Ecto neural progenitor cell (in vitro differentiated cells): Measurements from ENCODE around the gene CACNA1H.

Experiments
- DNase-seq: peaks from one replicate; pipeline ENCODE4 v3.0.0-alpha.2; 2018; ENCODE audit warnings: low spot score

The CACNA1H gene

GRCh38 chr16:1158456-1159324, 5.8 kb downstream of the CACNA1H start:
- no peak for DNase-seq

- DNase-seq, result no peak
Measured at GRCh38 chr16:1159325-1159972, 6.5 kb downstream of the CACNA1H start.

- no peak for DNase-seq
Measured at GRCh38 chr16:1159973-1160772, 7.3 kb downstream of the CACNA1H start.

GRCh38 chr16:1160773-1161348, 8.0 kb downstream of the CACNA1H start:
- no peak for DNase-seq

- no peak for DNase-seq
Measured at GRCh38 chr16:1162701-1163566, 10.0 kb downstream of the CACNA1H start.

- no peak for DNase-seq
Measured at GRCh38 chr16:1163567-1164055, 10.7 kb downstream of the CACNA1H start.

GRCh38 chr16:1164382-1164781, 11.5 kb downstream of the CACNA1H start:
- no peak for DNase-seq

GRCh38 chr16:1164975-1165374, 12.1 kb downstream of the CACNA1H start:
- DNase-seq, result no peak

GRCh38 chr16:1165511-1165910, 12.6 kb downstream of the CACNA1H start:
- no peak for DNase-seq

GRCh38 chr16:1167276-1168107, 14.6 kb downstream of the CACNA1H start:
- DNase-seq, result peak; percentile 85

GRCh38 chr16:1168837-1169236, 15.9 kb downstream of the CACNA1H start:
- no peak for DNase-seq

- DNase-seq, result no peak
Measured at GRCh38 chr16:1169285-1170075, 16.6 kb downstream of the CACNA1H start.

GRCh38 chr16:1170076-1170418, 17.1 kb downstream of the CACNA1H start:
- DNase-seq, result no peak

GRCh38 chr16:1171001-1171400, 18.1 kb downstream of the CACNA1H start:
- no peak for DNase-seq

GRCh38 chr16:1171854-1172428, 19.0 kb downstream of the CACNA1H start:
- DNase-seq, result no peak

GRCh38 chr16:1172651-1173050, 19.7 kb downstream of the CACNA1H start:
- no peak for DNase-seq

GRCh38 chr16:1173788-1174451, 21.0 kb downstream of the CACNA1H start:
- no peak for DNase-seq
